GM23248 (cell line): ENCODE results near the gene TET2. TPM values are rescaled to one million over a fixed set of nuclear protein-coding genes. Genes with fewer than 3 reads are reported as not detected.

Experiments
- DNase-seq: peaks from one replicate; pipeline ENCODE4 v3.0.0-alpha.2; 2015
- H2AFZ ChIP-seq: fragments of 200-600 bp; sonication (generic); 2 replicates; pipeline ENCODE4 v1.6.1; 2016; ENCODE audit warnings: antibody characterized with exemption
- H3F3A ChIP-seq: fragments of 200-600 bp; sonication (generic); 2 replicates; pipeline ENCODE4 v1.6.1; 2016; ENCODE audit warnings: mild to moderate bottlenecking, antibody characterized with exemption, mixed run types; ENCODE audit not compliant: insufficient read depth
- H3K27ac ChIP-seq: fragments of 200-600 bp; sonication (generic); 2 replicates; pipeline ENCODE4 v1.5.1; 2016; ENCODE audit warnings: mild to moderate bottlenecking
- H3K27me3 ChIP-seq: fragments of 200-600 bp; sonication (generic); replicated peaks from 2 replicates; pipeline ENCODE4 v1.6.1; 2016; ENCODE audit warnings: mild to moderate bottlenecking; ENCODE audit not compliant: insufficient read depth
- H3K36me3 ChIP-seq: fragments of 200-600 bp; sonication (generic); 2 replicates; pipeline ENCODE4 v1.6.1; 2016; ENCODE audit warnings: low read depth, mild to moderate bottlenecking
- H3K4me1 ChIP-seq: fragments of 200-600 bp; sonication (generic); 2 replicates; pipeline ENCODE4 v1.6.1; 2016; ENCODE audit warnings: mild to moderate bottlenecking; ENCODE audit not compliant: insufficient read depth
- H3K4me2 ChIP-seq: fragments of 200-600 bp; sonication (generic); one replicate; pipeline ENCODE4 v1.6.1; 2016; ENCODE audit warnings: mild to moderate bottlenecking; ENCODE audit not compliant: unreplicated experiment
- H3K4me3 ChIP-seq: fragments of 200-600 bp; sonication (generic); 2 replicates; pipeline ENCODE4 v1.5.1; 2016; ENCODE audit warnings: mild to moderate bottlenecking
- H3K79me2 ChIP-seq: fragments of 200-600 bp; sonication (generic); 2 replicates; pipeline ENCODE4 v1.6.1; 2016; ENCODE audit warnings: mild to moderate bottlenecking; ENCODE audit not compliant: insufficient read depth
- H3K9ac ChIP-seq: fragments of 200-600 bp; sonication (generic); 2 replicates; pipeline ENCODE4 v1.6.1; 2016; ENCODE audit warnings: mild to moderate bottlenecking
- H3K9me2 ChIP-seq: fragments of 200-600 bp; sonication (generic); 2 replicates; pipeline ENCODE4 v1.6.1; 2016; ENCODE audit warnings: mixed run types, mild to moderate bottlenecking, moderate library complexity; ENCODE audit not compliant: insufficient read depth
- H3K9me3 ChIP-seq: fragments of 200-600 bp; sonication (generic); one replicate; pipeline ENCODE4 v1.6.1; 2017; ENCODE audit warnings: low read depth
- H4K20me1 ChIP-seq: fragments of 200-600 bp; sonication (generic); 2 replicates; pipeline ENCODE4 v1.6.0; 2016; ENCODE audit not compliant: insufficient read depth
- EZH2 ChIP-seq: fragments of 200-600 bp; sonication (generic); IDR thresholded peaks from 2 replicates; pipeline ENCODE4 v1.6.1; 2018; ENCODE audit warnings: antibody characterized with exemption, mild to moderate bottlenecking; ENCODE audit not compliant: insufficient read depth, poor library complexity, severe bottlenecking
- EZH2phosphoT487 ChIP-seq: fragments of 200-600 bp; sonication (generic); IDR thresholded peaks from 2 replicates; pipeline ENCODE4 v1.6.1; 2018; ENCODE audit warnings: antibody characterized with exemption, moderate library complexity, mild to moderate bottlenecking, low read depth; ENCODE audit not compliant: insufficient read depth
- WGBS, 2 experiments: methylation state at CpG; one replicate each; pipeline ENCODE4 v1.1.6; 2015 to 2017; ENCODE audit warnings: low lambda C conversion rate in 2 of 2, low coverage in 1 of 2; ENCODE audit errors: missing lambda C conversion rate in 2 of 2; 5-methylcytosine and 5-hydroxymethylcytosine counted together
- in situ Hi-C: fragments of 300-500 bp; cut with MboI; formaldehyde crosslinking; loops from 2 replicates; pipeline ENCODE4 v1.15.0; 2020
- polyA plus RNA-seq: library from polyadenylated mRNA; unstranded; fragments of >200 nt; fragmentation: Nextera tagmentation; extraction: Ambion mirVana; gene quantifications from 2 replicates; pipeline ENCODE4 v1.2.1, GENCODE V29; 2016
- total RNA-seq: library from RNA; depleted of rRNA; stranded (reverse); fragments of >200 nt; shearing (Covaris generic); gene quantifications from 2 replicates; pipeline ENCODE4 v1.2.3, GENCODE V29; 2014

TET2 gene
- total and polyA plus RNA-seq, 2 experiments from 2014 or later, result 5.6 to 5.7 TPM

- H3K9me2 ChIP-seq, result no peaks in the 10 kb centered on the region
- peak overlapping the region; percentile 46 for H3K4me2 ChIP-seq
- 66% methylated on average over 2 of the region's 2 CpGs for WGBS, 2 experiments
- no peak overlapping the region for H3K27ac ChIP-seq
- H3K9ac ChIP-seq, result no peak overlapping the region
- H3K4me1 ChIP-seq, result peaks cover 54% of the 10 kb centered on the region
- in situ Hi-C loops, result no loop called here
- H3K9me3 ChIP-seq, result no peaks in the 10 kb centered on the region
- H3K36me3 ChIP-seq, result no peaks in the 10 kb centered on the region
- H3F3A ChIP-seq, result peaks cover 14% of the 10 kb centered on the region; the same call in 1 of the 2 replicates
- no peak overlapping the region for H3K4me3 ChIP-seq
- no peak overlapping the region for H2AFZ ChIP-seq
- no peaks in the 10 kb centered on the region for H3K27me3 ChIP-seq
- H4K20me1 ChIP-seq, result no peaks in the 10 kb centered on the region
- DNase-seq, result peak; percentile 25
- peaks cover 19% of the 10 kb centered on the region for H3K79me2 ChIP-seq
- TF ChIP-seq EZH2phosphoT487, result no peak
- no peak for TF ChIP-seq EZH2
Observed at GRCh38 chr4:105198541-105198940, 51.9 kb downstream of the TET2 start.

GRCh38 chr4:105206214-105206613 is 59.5 kb downstream of the TET2 start:
- Histone ChIP-seq H3K4me1 (no peaks in the 10 kb centered on the region), H3K79me2 (peaks cover 27% of the 10 kb centered on the region), H2AFZ (no peak overlapping the region), H3K9me2 (0 out of 2 replicates have a peak, but pooled peaks cover 6% of the 10 kb centered on the region), H3K9ac (no peak overlapping the region), H3K27ac (no peak overlapping the region), H4K20me1 (no peaks in the 10 kb centered on the region), H3K9me3 (no peaks in the 10 kb centered on the region), H3K4me3 (no peak overlapping the region), H3K36me3 (no peaks in the 10 kb centered on the region), H3K4me2 (no peak overlapping the region), H3F3A (no peaks in the 10 kb centered on the region), H3K27me3 (no peaks in the 10 kb centered on the region)
- no peak for DNase-seq
- in situ Hi-C loops, result no loop called here
- WGBS, 2 experiments, result 67% methylated on average over 3 of the region's 3 CpGs
- no peak for TF ChIP-seq EZH2
- TF ChIP-seq EZH2phosphoT487, result no peak

- DNase-seq, result no peak
- Histone ChIP-seq H3K4me1 (no peaks in the 10 kb centered on the region), H3K4me3 (no peak overlapping the region), H3K27me3 (no peaks in the 10 kb centered on the region), H3K79me2 (peaks cover 31% of the 10 kb centered on the region), H2AFZ (no peak overlapping the region), H3K9me2 (0 out of 2 replicates have a peak, but pooled peaks cover 6% of the 10 kb centered on the region), H3K9ac (no peak overlapping the region), H3F3A (no peaks in the 10 kb centered on the region), H3K36me3 (no peaks in the 10 kb centered on the region), H3K27ac (no peak overlapping the region), H4K20me1 (no peaks in the 10 kb centered on the region), H3K9me3 (no peaks in the 10 kb centered on the region), H3K4me2 (no peak overlapping the region)
- WGBS, 2 experiments, result 96 to 100% methylated on average over 2 of the region's 2 CpGs
- no peak for TF ChIP-seq EZH2
- no peak for TF ChIP-seq EZH2phosphoT487
- in situ Hi-C loops, result no loop called here
Observed at GRCh38 chr4:105207386-105207785, 60.7 kb downstream of the TET2 start.

- H2AFZ ChIP-seq, result no peak overlapping the region
- no peaks in the 10 kb centered on the region for H4K20me1 ChIP-seq
- no peak overlapping the region for H3K4me2 ChIP-seq
- H3K4me3 ChIP-seq, result no peak overlapping the region
- no peak overlapping the region for H3K9ac ChIP-seq
- DNase-seq, result no peak
- 80 to 82% methylated on average over 5 of the region's 5 CpGs for WGBS, 2 experiments
- H3K4me1 ChIP-seq, result no peaks in the 10 kb centered on the region
- H3K27me3 ChIP-seq, result no peaks in the 10 kb centered on the region
- peaks cover 31% of the 10 kb centered on the region for H3K79me2 ChIP-seq
- H3K9me3 ChIP-seq, result no peaks in the 10 kb centered on the region
- in situ Hi-C loops, result no loop called here
- no peak overlapping the region for H3K27ac ChIP-seq
- H3K36me3 ChIP-seq, result no peaks in the 10 kb centered on the region
- TF ChIP-seq EZH2phosphoT487 (no peak), EZH2 (no peak)
- H3F3A ChIP-seq, result no peaks in the 10 kb centered on the region
- 0 out of 2 replicates have a peak, but pooled peaks cover 6% of the 10 kb centered on the region for H3K9me2 ChIP-seq
Observed at GRCh38 chr4:105208561-105208960, 61.9 kb downstream of the TET2 start.

DNA sequence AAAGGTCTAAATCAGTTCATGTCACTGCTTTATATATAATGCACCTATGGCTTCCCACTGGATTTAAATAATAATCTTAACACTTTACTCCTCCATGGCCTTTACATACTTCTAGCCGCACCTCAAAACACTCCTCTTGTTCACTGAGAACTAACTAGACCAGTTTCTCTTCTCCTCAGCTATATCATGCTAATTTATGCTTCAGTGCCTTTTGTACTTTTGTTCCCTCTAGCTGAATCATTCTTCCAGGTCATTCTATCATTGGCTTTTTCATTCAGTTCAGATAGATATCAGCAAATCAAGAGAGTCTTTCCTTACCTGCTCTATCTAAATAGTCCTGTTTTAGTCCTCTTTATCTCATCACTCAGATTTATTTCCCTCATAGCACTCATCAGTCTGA is 64.2 kb downstream of the TET2 start:
- H3K9me2 ChIP-seq, result 0 out of 2 replicates have a peak, but pooled peaks cover 6% of the 10 kb centered on the region
- H3K36me3 ChIP-seq, result no peaks in the 10 kb centered on the region
- in situ Hi-C loops, result no loop called here
- 97 to 100% methylated on average over 1 of the region's 1 CpG for WGBS, 2 experiments
- H4K20me1 ChIP-seq, result no peaks in the 10 kb centered on the region
- H3K4me3 ChIP-seq, result no peak overlapping the region
- H3K27me3 ChIP-seq, result no peaks in the 10 kb centered on the region
- H2AFZ ChIP-seq, result no peak overlapping the region
- peaks cover 6% of the 10 kb centered on the region for H3K4me1 ChIP-seq
- DNase-seq, result no peak
- H3F3A ChIP-seq, result peaks cover 3% of the 10 kb centered on the region; the same call in 1 of the 2 replicates
- H3K27ac ChIP-seq, result no peak overlapping the region
- TF ChIP-seq EZH2phosphoT487 (no peak), EZH2 (no peak)
- H3K4me2 ChIP-seq, result no peak overlapping the region
- no peak overlapping the region for H3K9ac ChIP-seq
- no peaks in the 10 kb centered on the region for H3K9me3 ChIP-seq
- H3K79me2 ChIP-seq, result peaks cover 31% of the 10 kb centered on the region
